H54 (cell line): ENCODE data around the gene GLB1L2.

Experiments
- DNase-seq: peaks from one replicate; pipeline ENCODE4 v3.0.0; 2011; ENCODE audit warnings: low spot score, mixed read lengths; ENCODE audit not compliant: insufficient read length
- FAIRE-seq: peaks from 3 replicates; lab custom pipeline; 2011; peaks lifted over from hg19 to GRCh38; lab: Jason Lieb, UNC
- POLR2A ChIP-seq: IDR thresholded peaks from 2 replicates; pipeline ENCODE4 v1.6.1; 2011; ENCODE audit warnings: low read depth, mild to moderate bottlenecking, low read length

GLB1L2 gene

DNA sequence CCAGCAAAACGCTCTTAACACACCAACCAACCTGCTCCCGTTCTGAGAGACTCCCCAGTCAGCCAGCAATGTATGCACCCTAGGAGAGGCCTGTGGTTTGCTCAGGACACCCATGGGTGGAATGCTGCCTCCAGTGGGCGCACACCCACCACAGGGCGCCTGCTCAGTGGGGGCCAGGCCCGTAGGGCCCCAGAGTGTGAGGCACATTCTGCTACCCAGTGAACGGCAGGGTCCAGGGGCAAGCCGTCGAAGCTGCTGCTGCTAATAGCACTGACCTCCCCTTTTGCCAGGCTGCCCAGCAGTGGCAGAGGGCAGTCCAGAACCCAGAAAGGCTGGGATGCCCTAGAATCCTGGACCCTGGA lies 67.5 kb downstream of the GLB1L2 start:
- no peak for TF ChIP-seq POLR2A
- DNase-seq, result no peak
- FAIRE-seq, result no peak

DNA sequence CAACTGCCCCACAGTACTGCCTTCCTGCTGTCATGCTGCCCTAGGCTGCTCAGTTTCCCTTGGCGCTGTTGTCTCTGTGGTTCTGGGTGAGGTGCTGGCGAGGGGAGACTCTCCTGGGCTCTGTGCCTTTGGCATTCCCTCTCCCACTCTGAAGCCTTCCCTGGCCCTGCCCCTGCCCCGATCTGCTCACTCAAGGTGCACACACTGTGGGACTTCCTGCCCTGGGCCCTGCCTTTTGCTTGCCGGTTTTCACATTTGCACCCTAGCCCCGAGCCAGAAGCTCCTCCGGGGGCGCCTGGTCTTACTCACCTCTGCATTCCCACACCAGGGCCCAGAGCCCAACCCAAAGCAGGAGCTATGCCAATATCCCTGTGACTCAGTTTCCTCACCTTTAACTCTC lies 68.2 kb downstream of the GLB1L2 start:
- TF ChIP-seq POLR2A, result no peak
- DNase-seq (no peak), FAIRE-seq (no peak)

- DNase-seq (no peak), FAIRE-seq (no peak)
Measured at GRCh38 chr11:134401825-134402809, 70.3 kb downstream of the GLB1L2 start.

DNA sequence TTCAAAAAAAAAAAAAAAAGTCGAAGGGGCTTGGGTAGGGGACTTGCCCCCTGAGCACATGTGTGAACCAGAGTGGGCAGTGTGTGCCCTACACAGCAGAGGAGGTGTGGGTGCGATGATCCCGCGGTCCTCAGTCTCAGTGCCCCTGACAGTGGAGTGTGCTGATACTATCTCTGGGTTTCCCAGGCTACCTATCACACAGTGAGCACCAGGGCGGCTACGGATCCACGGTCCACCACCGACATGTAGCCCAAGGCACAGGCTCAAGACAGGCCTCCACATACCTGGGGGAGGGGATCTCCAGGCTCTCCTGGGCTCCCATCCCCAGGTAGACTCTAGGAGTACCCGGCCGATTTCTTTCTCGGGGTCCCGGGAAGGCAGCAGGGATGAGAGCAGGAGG lies 71.1 kb downstream of the GLB1L2 start:
- DNase-seq, result no peak
- FAIRE-seq, result no peak
- no peak for TF ChIP-seq POLR2A

More at GRCh38 chr11:134401825-134402809, 70.3 kb downstream of the GLB1L2 start:
- TF ChIP-seq POLR2A, result no peak

DNA sequence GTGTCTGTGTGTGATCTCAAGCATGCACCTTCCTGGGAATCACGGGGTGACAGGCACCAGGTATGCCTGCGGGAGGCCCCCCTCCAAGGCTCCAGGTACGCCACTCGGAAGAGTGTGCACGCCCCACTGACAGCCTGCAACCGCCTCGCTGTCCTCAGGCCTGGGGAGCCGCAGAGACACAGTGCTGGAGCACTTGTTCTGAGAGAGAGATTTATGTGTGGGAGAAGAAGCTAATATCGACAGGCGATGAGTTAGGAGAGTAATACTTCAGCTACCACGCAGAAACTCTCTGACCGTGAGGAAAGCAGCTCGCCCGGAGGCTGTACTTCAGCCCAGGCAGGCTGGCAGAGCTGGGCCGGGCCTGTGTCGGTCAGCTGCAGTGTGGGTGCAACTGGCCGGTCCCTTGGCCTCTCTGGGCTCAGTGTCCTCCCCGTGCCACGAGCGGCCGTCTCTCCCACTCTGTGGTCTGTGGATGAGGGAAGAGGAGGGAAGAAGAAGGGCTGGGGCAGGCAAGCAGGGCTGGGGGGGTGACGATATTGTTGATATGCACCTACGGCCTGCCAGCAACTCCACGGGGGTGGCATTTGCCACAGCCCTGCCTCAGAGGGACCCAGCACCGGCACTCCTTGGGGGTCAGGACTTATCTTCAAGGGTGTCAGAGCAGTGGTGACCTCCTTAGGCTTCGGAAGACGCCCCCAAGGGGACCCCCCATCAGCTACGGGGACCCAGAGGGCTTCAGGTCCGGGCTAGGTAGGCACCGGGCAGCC lies 73.0 kb downstream of the GLB1L2 start:
- FAIRE-seq (no peak), DNase-seq (no peak)
- no peak for TF ChIP-seq POLR2A

GRCh38 chr11:134405436-134405835 lies 73.6 kb downstream of the GLB1L2 start:
- FAIRE-seq (no peak), DNase-seq (no peak)
- TF ChIP-seq POLR2A, result no peak

DNA sequence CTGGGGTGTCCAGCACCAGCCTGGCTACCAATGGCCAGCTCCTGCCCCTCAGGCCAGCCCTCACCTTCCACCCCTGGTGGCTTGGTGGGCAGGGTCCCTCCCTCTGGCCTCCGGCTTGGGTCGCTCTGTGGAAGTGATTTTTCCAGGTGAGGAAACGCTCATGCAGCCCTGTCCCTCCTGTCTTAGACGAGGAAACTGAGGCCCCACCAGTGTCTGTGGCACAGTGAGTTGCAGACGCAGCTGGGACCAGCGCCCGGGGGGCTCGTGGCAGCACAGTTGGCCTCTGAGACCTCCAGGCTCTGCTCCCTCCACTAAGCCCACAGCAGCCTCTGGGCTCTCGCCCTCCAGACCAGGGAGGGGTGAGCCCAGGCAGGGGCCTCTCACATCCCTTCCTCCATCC lies 74.1 kb downstream of the GLB1L2 start:
- TF ChIP-seq POLR2A, result no peak
- no peak for FAIRE-seq

GRCh38 chr11:134406264-134407185 lies 74.7 kb downstream of the GLB1L2 start:
- no peak for FAIRE-seq
- no peak for DNase-seq
- no peak for TF ChIP-seq POLR2A

More for the DNA sequence above, 74.1 kb downstream of the GLB1L2 start:
- DNase-seq, result no peak

DNA sequence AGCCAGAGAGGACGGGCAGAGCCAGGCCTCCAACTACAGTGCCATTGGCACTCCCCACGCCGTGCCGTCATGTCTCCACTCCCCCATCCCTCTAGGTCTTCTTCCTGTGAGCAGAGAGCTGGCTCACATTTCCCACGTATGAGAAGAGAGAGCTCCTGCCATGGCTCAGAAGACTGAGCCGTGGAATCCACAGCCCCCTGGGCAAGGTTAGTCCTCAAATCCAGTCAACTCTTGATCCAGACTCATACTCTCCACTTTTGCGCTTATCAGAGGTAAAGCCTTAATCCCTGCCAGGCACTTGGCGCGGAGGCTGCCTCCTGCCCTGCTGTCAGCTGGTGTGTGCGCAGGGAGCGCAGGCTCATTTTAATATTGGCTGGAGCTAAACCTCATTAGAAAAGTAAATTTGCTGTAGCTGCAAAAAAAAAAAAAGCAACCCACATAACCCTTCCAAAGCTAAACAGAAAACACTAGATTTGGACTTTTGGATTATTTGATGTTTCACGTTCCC lies 75.6 kb downstream of the GLB1L2 start:
- FAIRE-seq (no peak), DNase-seq (no peak)
- TF ChIP-seq POLR2A, result no peak

DNA sequence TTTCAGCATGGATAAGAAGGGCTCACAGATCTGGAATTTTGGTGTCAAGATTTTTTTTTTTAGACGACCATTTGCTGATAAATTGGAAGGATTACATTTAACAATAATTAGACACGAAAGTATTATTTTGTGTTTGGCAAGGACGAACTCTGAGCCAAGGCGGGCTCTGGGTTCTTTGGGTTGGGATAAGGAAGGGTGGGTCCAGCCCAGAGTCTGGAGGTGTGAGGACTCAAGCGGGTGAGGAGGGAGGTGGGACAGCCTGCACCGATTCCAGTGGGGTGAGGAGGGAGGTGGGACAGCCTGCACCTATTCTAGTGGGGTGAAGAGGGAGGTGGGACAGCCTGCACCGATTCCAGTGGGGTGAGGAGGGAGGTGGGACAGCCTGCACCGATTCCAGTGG lies 76.1 kb downstream of the GLB1L2 start:
- no peak for FAIRE-seq
- DNase-seq, result no peak
- TF ChIP-seq POLR2A, result no peak

DNA sequence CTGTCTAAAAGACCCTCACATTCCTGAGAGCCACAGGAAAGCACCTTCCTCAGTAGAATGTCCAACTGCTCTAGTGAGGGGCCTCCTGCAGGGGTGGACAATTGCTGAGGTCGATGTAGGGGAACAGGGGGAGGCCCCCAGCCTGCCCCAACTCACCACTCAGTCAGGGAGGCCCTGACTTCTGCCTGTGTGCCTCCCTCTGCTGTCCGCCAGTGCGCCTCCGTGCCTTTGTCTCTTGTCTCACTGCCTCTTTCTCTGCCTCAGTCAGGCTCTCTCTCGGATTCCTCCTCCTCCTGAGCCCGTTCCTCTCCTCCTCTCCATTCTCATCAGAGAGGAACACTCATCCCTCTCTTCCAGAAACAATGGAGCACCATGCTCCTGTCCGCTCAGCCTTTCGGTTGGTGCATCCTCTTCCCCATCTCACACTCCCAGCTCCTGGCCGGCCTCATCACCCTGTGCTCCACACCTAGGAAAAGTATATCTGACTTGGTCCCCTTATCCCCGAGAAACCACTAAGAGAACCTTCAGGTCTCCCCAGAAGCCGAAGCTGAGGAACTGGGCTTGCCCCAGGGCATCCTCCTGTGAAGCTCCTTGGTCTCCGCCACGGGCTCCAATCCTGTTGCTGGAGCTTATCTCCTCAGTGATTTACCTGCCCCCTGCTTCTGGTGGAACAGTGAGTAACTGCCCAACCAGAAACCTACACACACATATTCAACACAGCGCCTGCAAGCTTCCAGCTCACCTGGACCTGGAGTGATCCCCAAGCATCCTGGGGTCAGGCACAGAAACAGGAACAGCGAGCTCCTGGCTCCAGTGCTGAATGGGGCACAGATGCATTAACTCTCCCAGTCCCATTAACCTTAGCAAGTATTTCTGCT lies 78.0 kb downstream of the GLB1L2 start:
- no peak for TF ChIP-seq POLR2A
- FAIRE-seq, result no peak
- DNase-seq, result no peak

DNA sequence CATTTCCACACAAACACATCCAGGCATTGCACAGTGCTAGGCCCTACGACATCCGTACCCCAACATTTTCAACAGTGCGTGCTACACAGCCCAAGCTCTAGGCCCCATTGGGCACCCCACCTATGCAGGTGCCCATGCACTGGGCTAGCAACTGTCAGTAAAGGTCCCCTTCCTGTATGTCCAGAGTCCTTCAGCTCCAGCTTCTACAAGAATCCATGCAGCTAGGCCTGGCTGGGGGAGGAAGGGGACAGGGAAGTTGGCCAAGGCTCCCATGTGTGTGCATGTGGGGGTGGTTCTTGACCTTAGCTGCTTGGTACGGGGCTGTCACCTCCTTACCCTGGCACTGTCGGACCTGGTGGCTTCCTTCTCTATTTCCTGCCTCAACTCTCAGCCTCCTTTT lies 79.0 kb downstream of the GLB1L2 start:
- FAIRE-seq, result no peak

More for the DNA sequence above, 79.0 kb downstream of the GLB1L2 start:
- no peak for DNase-seq
- no peak for TF ChIP-seq POLR2A
